ENCODE measurements around the gene IFITM2.

The IFITM2 gene

DNA sequence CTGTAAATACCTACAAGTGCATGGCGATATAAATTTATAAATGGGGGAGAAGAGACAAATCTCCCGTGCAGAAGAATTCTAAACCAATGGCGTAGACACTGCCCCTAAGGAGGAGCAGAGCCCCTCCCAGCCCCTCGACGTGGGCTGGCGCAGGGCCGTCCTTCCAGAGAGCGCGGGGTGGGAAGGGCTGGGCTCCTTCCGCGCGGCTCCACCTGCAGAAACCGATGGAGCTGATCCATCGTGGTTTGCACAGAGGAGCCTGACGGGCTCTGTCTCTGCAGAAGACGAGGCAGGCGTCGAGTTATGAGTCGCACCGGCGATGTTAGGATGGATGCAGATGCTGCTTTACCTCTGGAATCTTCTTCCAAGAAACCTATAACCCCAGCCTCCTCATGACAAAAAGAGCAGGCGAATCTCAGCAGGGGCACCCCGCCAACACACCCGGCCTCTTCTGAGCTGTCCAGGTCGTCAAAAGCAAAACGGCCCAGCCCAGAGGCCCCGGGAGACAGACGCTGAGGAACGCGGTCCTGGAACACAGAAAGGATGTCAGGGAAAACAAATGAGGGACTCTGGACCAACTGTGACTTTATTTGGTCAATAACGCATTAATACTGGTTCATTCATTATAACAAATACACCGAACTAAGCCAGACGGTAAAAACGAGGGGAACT, 50.6 kb downstream of the IFITM2 start:
- Histone ChIP-seq H3K4me3 (ENCODE audit: low read depth, low read length) (no peak overlapping the region), H3K4me1 (no peaks in the 10 kb centered on the region), H3K9me3 (no peaks in the 10 kb centered on the region), H3K36me3 (no peaks in the 10 kb centered on the region), H3K27me3 (no peaks in the 10 kb centered on the region)
- TF ChIP-seq, protein P1, sequence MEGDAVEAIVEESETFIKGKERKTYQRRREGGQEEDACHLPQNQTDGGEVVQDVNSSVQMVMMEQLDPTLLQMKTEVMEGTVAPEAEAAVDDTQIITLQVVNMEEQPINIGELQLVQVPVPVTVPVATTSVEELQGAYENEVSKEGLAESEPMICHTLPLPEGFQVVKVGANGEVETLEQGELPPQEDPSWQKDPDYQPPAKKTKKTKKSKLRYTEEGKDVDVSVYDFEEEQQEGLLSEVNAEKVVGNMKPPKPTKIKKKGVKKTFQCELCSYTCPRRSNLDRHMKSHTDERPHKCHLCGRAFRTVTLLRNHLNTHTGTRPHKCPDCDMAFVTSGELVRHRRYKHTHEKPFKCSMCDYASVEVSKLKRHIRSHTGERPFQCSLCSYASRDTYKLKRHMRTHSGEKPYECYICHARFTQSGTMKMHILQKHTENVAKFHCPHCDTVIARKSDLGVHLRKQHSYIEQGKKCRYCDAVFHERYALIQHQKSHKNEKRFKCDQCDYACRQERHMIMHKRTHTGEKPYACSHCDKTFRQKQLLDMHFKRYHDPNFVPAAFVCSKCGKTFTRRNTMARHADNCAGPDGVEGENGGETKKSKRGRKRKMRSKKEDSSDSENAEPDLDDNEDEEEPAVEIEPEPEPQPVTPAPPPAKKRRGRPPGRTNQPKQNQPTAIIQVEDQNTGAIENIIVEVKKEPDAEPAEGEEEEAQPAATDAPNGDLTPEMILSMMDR (IDR thresholded peaks at IDR 0.05; ENCODE audit: low read depth, low read length) = no peak
- no peak for DNase-seq

Measured in BE2C (cell line).